ENCODE results near the gene ICA1. TPM values are rescaled to one million over a fixed set of nuclear protein-coding genes. Genes with fewer than 3 reads are reported as not detected.

The ICA1 gene
- total and polyA plus RNA-seq, 8 donors, result 34.8 to 74.4 (median 50.4) TPM

DNA sequence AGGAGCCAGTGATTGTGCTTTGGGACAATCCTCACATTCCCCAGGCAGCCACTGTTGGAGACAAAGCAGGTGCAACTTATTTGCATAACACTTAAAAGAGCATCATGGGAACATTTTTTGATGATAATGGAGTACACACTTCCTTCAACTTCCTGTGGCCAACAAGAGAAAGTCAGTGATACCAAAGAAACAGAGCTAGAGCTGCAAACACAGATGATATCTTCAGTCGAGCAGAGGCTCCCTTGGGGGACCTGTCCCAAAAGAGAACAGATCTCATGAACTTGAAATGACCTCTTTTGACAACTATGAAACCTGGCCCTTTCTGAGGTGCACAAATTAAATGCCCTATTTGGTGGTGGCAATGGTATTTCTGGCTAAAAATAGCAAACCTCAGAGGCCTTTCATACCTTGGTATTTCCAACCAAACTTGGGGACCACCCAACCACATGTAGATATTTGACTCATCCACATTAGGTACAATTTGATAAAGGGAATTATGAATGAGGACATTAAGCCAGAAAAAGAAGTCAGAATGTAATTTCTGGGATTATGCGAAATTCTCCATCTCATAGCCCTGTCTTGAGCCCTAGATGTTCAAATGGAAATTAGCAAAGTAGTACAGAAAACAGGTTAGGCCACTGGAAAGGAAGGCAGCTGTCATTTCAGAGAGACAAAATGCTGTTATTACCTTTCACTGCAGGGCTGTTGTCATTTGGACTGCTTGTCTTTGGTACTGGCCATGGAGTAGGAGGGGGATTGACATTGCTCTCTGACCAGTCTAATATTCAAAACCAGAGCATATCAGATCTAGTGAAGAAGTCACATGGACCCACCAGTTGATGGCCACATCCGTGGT, 146.2 kb downstream of the ICA1 start:
- Histone ChIP-seq H3K4me3 (no peak overlapping the region), H3K27me3 (no peaks in the 10 kb centered on the region), H3K4me1 (no peaks in the 10 kb centered on the region), H3K27ac (no peak overlapping the region), H3K9me3 (no peaks in the 10 kb centered on the region), H3K36me3 (peaks cover 0 to 8% (median 0%) of the 10 kb centered on the region in 3 donors)
- ATAC-seq (no peak), FAIRE-seq (no peak), DNase-seq (no peak)
- TF ChIP-seq, protein P1, sequence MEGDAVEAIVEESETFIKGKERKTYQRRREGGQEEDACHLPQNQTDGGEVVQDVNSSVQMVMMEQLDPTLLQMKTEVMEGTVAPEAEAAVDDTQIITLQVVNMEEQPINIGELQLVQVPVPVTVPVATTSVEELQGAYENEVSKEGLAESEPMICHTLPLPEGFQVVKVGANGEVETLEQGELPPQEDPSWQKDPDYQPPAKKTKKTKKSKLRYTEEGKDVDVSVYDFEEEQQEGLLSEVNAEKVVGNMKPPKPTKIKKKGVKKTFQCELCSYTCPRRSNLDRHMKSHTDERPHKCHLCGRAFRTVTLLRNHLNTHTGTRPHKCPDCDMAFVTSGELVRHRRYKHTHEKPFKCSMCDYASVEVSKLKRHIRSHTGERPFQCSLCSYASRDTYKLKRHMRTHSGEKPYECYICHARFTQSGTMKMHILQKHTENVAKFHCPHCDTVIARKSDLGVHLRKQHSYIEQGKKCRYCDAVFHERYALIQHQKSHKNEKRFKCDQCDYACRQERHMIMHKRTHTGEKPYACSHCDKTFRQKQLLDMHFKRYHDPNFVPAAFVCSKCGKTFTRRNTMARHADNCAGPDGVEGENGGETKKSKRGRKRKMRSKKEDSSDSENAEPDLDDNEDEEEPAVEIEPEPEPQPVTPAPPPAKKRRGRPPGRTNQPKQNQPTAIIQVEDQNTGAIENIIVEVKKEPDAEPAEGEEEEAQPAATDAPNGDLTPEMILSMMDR (IDR thresholded peaks at IDR 0.05), result no peak
- WGBS, 2 donors, result 86 to 94% methylated on average over 3 of the region's 3 CpGs
- intact Hi-C loops (cut with DNase I), result no loop called here

DNA sequence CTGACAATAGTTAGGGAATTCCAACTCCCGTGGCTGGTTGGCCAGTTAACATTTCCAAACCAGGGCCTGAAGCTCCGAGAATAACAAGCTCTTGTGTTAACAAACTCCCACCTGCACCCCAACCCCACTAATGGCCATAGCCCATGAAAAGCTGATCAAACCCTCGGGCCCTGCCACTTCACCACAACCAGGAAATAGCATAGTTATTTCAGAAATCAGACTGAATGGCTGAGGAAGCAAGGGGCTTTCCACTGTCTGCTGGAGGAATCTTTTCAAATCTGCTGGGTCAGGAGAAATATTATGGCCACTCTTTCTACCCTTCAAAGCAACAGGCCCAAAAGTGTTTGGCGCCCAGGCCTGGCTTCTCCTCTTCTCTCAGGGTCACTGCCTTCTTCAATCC, 147.8 kb downstream of the ICA1 start:
- Histone ChIP-seq H3K9me3 (no peaks in the 10 kb centered on the region), H3K27me3 (no peaks in the 10 kb centered on the region), H3K4me3 (no peak overlapping the region), H3K4me1 (no peaks in the 10 kb centered on the region), H3K27ac (no peak overlapping the region), H3K36me3 (peaks cover 0 to 3% (median 0%) of the 10 kb centered on the region in 3 donors)
- intact Hi-C loops (cut with DNase I), result no loop called here
- ATAC-seq (no peak), DNase-seq (no peak), FAIRE-seq (no peak)
- TF ChIP-seq, protein P1 (IDR thresholded peaks at IDR 0.05), result no peak
- WGBS, 2 donors, result 95 to 96% methylated on average over 4 of the region's 4 CpGs

DNA sequence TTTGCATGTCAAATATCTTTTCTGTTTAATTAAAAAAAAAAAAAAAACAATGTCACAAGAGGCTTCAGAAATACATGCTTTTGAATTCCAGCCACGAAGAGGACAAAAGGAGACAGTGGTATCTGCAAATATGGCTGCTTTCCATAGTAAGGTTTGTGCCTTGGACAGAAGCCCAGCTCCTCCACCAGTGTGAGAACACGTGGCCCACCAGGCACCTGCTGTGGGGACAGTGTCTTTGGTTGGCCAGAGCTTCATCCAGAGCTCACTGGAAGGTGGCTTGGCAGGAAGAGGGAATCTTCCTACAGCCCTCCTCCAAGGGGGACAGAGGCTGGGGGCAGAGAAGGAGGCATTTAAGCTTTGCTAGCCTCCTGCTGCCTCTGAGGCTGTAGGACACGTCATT, 148.8 kb downstream of the ICA1 start:
- TF ChIP-seq, protein P1 (IDR thresholded peaks at IDR 0.05), result no peak
- DNase-seq (no peak), FAIRE-seq (no peak), ATAC-seq (peak in 1 of 4 donors; percentile 9)
- Histone ChIP-seq H3K27ac (no peak overlapping the region), H3K9me3 (no peaks in the 10 kb centered on the region), H3K27me3 (no peaks in the 10 kb centered on the region), H3K36me3 (no peaks in the 10 kb centered on the region), H3K4me3 (no peak overlapping the region), H3K4me1 (no peaks in the 10 kb centered on the region)
- 71 to 75% methylated on average over 3 of the region's 3 CpGs for WGBS, 2 donors
- intact Hi-C loops (cut with DNase I), result no loop called here

DNA sequence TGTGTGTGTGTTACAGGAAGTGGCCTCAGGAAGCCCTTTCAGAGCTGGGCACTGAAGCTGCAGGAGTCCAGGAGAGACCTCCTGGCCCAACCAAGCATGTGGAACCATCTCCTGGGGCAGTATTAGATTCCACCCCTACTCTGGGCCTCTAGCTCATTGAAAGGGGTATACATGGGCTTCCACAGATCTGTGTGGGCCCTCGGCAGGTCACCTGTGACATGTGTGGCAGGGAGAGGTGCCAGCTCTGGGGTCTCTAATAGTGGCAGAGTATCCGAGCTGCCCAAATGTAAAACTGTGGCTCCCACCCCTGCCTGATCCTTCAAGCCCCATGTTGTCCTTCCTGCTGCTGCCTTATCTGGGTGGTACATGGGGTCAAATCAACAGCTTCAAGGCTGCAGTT, 149.3 kb downstream of the ICA1 start:
- no peak for DNase-seq
- no peak for FAIRE-seq
- TF ChIP-seq, protein P1 (IDR thresholded peaks at IDR 0.05), result no peak
- H3K4me3 ChIP-seq, result no peak overlapping the region
- H3K27ac ChIP-seq, result no peak overlapping the region
- intact Hi-C loops (cut with DNase I), result no loop called here
- peak in 1 of 4 donors; percentile 24 for ATAC-seq
- no peaks in the 10 kb centered on the region for H3K27me3 ChIP-seq
- 89 to 95% methylated on average over 2 of the region's 2 CpGs for WGBS, 2 donors
- H3K4me1 ChIP-seq, result no peaks in the 10 kb centered on the region
- H3K36me3 ChIP-seq, result no peaks in the 10 kb centered on the region
- no peaks in the 10 kb centered on the region for H3K9me3 ChIP-seq
